ENCODE results near the gene NPAS1.

DNA sequence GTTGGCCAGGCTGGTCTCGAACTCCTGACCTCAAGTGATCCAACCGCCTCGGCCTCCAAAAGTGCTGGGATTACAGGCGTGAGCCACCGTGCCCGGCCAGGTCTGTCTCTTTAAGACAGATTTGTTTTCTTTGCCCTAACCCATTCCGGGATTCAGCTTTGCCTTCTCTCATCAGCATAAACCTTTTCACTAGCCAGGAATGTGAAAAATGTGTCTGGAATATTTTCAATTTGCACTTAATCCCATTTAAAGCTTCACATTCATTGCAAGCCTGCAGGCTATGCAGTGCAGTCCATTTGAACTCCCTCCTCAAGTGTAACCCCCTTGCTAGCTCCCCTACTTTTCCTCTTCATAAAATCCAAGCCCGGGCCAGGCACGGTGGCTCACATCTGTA, 29.7 kb downstream of the NPAS1 start:
- TF ChIP-seq, protein P1, sequence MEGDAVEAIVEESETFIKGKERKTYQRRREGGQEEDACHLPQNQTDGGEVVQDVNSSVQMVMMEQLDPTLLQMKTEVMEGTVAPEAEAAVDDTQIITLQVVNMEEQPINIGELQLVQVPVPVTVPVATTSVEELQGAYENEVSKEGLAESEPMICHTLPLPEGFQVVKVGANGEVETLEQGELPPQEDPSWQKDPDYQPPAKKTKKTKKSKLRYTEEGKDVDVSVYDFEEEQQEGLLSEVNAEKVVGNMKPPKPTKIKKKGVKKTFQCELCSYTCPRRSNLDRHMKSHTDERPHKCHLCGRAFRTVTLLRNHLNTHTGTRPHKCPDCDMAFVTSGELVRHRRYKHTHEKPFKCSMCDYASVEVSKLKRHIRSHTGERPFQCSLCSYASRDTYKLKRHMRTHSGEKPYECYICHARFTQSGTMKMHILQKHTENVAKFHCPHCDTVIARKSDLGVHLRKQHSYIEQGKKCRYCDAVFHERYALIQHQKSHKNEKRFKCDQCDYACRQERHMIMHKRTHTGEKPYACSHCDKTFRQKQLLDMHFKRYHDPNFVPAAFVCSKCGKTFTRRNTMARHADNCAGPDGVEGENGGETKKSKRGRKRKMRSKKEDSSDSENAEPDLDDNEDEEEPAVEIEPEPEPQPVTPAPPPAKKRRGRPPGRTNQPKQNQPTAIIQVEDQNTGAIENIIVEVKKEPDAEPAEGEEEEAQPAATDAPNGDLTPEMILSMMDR (IDR thresholded peaks at IDR 0.05): no peak
- TF ChIP-seq ZFX (IDR thresholded peaks at IDR 0.05; ENCODE audit: borderline replicate concordance): no peak

Measured in 22Rv1 (cell line).